NCI-H526 treated with DMSO at 0.1 percent for 48 hours (cell line): ENCODE measurements around the gene TENM3.

Experiments
- DNase-seq: peaks from one replicate; lab custom pipeline; 2025; lab: John Stamatoyannopoulos, UW

Gene TENM3

GRCh38 chr4:182513587-182514291, 270.5 kb downstream of the TENM3 start:
- DNase-seq: no peak

DNA sequence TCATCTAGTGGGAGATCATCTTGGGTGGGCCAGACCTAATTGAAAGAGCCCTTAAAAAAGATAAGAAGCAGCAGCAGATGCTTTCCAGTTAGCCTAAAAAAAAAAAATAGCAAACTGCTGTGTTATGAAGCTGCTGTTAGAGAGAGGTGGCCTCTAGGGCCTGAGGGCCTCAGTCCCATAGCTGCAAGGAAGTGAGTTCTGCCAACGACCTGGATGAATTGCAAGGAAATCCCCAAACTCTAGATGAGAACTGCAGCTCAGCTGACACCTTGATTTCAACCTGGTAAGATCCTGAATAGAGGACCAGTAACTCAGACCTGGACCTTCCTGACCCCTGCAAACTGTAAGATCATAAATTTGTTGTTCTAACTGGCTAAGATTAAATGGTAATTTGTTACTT, 275.2 kb downstream of the TENM3 start:
- no peak for DNase-seq

DNA sequence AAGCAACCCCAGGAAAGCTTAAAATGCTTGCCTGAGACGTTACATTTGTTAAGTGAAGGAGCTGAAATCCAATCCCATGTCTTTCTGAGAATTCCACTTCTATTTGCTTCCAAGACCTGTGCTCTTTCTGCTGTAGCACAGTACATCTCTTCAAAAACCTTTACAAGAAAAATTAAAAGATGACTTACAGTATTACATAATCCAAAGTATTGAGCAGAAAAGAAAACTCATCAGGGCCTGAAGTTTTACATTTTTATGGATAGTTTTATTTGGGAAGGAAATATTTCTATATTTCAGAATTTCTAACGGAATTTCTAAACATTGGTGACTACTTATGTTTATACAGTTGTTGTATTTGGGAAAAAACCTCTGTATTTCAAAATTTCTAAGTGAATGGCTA, 276.3 kb downstream of the TENM3 start:
- no peak for DNase-seq

GRCh38 chr4:182521011-182521410, 277.8 kb downstream of the TENM3 start:
- DNase-seq: no peak

GRCh38 chr4:182528819-182529218, 285.6 kb downstream of the TENM3 start:
- no peak for DNase-seq

GRCh38 chr4:182530451-182530850, 287.2 kb downstream of the TENM3 start:
- no peak for DNase-seq

GRCh38 chr4:182531555-182532162, 288.5 kb downstream of the TENM3 start:
- DNase-seq: no peak

- DNase-seq: no peak
These were observed 289.2 kb downstream of the TENM3 start for GRCh38 chr4:182532441-182532840.

GRCh38 chr4:182533964-182534363, 290.8 kb downstream of the TENM3 start:
- DNase-seq: no peak

GRCh38 chr4:182536221-182536811, 293.1 kb downstream of the TENM3 start:
- no peak for DNase-seq

DNA sequence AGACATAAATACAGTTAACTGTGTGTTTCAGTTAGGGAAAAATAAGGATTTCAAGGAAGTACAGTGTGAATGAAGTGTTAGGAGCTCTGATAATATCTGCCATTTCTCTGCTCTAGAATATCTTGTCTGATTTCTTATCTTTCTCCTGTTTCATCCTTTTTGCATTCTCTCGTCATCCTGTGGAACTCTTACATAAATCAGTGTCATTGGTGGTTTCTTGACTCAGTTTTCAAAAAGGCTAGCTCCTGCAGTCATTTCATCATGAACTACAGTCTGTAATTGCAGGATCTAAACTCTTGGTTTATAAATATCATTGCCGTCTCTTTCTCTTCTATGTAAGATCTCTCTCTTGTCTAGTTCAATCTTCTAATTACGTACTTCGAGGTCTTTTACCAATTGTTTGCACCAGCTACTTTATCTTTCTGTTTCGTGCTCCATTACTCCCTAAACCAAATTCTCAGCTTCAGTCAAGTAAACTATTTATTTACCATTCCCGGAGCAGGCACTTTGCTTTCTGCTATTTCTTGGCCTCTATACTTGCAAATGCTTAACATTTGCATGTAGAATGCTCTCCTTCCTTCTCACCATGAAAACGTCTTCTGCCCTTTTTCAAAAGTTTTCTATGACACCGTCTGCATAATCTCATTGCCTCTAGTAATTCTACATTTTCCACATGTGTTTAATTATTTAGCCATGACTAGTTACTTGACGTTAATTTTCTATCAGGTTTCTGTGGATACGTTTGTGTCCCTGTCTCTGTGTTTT, 294.0 kb downstream of the TENM3 start:
- DNase-seq: no peak

- DNase-seq: peak; percentile 10
These were observed 294.8 kb downstream of the TENM3 start for GRCh38 chr4:182538031-182538430.

GRCh38 chr4:182540496-182540895, 297.3 kb downstream of the TENM3 start:
- no peak for DNase-seq

GRCh38 chr4:182547435-182547834, 304.2 kb downstream of the TENM3 start:
- DNase-seq: no peak

DNA sequence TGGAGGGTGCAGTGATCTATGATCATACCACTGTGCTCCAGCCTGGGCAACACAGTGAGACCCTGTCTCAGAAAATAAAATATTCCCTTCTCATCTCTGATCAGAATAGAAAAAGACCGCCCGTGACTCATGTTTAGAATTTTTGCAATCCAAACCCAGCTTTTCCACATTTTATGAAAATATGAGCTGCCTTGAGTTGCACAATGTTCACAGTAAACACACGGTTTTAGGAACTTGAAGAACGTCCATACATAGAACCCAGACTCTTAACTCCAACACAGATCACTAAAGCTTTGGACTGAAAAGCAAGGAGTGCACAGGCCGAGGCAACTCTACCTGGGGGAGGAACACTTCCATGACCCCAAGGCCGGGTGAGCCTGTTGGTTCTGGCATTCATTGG, 305.0 kb downstream of the TENM3 start:
- no peak for DNase-seq

GRCh38 chr4:182549356-182549755, 306.2 kb downstream of the TENM3 start:
- no peak for DNase-seq

GRCh38 chr4:182552948-182553347, 309.7 kb downstream of the TENM3 start:
- DNase-seq: no peak

DNA sequence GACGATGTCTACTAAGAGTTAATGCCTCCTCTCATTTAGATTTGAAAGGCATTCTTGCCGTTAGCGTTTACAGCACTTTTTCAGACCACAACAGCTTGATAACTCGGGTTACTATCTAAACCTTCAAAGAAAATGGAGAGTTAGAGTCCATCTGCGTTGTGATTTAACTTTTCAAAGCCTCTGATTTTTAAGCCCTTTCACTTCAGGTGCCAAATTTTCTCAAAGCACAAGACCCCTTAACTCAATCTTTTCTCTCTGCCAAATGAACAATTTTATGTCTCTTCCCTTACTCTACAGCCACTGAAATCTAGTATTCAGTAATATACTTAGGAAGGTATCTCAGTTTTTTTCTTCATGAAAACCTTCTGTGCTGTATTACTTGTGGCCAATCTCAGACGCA, 310.5 kb downstream of the TENM3 start:
- no peak for DNase-seq

- no peak for DNase-seq
These were observed 311.5 kb downstream of the TENM3 start for GRCh38 chr4:182554736-182555135.

DNA sequence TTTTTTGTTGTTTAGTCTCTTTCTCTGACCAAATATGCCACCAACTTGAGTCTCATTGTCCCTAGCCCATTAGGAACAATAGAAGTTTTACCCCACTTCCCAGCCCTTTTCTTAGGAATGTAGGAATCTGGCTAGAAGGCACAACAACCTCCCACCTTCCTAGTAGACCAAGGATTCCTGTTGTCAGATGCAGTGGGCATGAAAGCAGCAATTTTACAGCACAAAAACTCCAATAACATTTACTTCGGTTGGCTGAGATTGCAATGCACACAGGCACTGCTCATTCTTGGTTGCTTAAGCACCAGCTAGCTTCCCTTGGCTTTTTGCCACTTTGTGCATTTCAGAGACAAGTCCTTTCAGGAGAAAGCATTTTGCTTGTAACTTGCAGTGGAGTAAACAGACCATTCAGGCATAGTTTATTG, 312.8 kb downstream of the TENM3 start:
- DNase-seq: no peak

GRCh38 chr4:182556580-182556979, 313.4 kb downstream of the TENM3 start:
- DNase-seq: no peak

GRCh38 chr4:182560358-182560757, 317.2 kb downstream of the TENM3 start:
- no peak for DNase-seq

DNA sequence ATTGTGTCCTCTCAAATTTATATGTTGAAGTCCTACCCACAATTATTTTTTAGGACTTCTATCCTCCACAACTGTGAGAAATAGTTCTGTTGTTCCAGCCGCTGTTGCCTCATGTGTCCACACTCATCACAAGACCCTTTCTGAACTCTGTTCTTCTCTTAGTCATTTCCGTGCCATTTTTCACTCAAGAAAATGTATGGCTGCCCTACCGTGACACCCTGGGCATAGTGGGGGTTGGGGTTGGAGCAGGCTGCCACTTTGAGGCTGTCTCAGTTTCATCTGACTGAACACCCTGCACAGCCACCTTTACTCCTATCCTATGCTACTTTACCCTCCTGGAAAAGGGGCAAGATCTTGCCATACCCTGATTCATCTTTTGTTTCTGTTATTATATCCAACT, 319.1 kb downstream of the TENM3 start:
- DNase-seq: no peak
